IPS-NIHi7 (cell line): ENCODE results near the gene SLC66A1.

Source experiments
- DNase-seq: peaks from one replicate; pipeline ENCODE4 v3.0.0; 2012; ENCODE audit warnings: mixed read lengths; ENCODE audit errors: extremely low spot score

SLC66A1 gene

GRCh38 chr1:19305880-19306279, 6.2 kb upstream of the SLC66A1 start:
- no peak for DNase-seq

GRCh38 chr1:19306941-19307340, 5.2 kb upstream of the SLC66A1 start:
- no peak for DNase-seq

- no peak for DNase-seq
Observed at GRCh38 chr1:19307794-19308508, 4.2 kb upstream of the SLC66A1 start.

GRCh38 chr1:19308509-19308907, 3.6 kb upstream of the SLC66A1 start:
- DNase-seq = no peak

- no peak for DNase-seq
Observed at GRCh38 chr1:19309123-19309813, 2.9 kb upstream of the SLC66A1 start.

GRCh38 chr1:19310061-19310460, 2.1 kb upstream of the SLC66A1 start:
- no peak for DNase-seq

- no peak for DNase-seq
Observed at GRCh38 chr1:19310720-19311502, 1.2 kb upstream of the SLC66A1 start.

- peak; percentile 41 for DNase-seq
Observed at GRCh38 chr1:19311503-19311930, 609 bp upstream of the SLC66A1 start.

- no peak for DNase-seq
Observed at GRCh38 chr1:19312782-19313635, 883 bp downstream of the SLC66A1 start.

- DNase-seq = no peak
Observed at GRCh38 chr1:19313636-19313959, 1.5 kb downstream of the SLC66A1 start.

GRCh38 chr1:19313961-19314882, 2.1 kb downstream of the SLC66A1 start:
- no peak for DNase-seq

GRCh38 chr1:19315378-19316198, 3.5 kb downstream of the SLC66A1 start:
- no peak for DNase-seq

- DNase-seq = peak; percentile 72
Observed at GRCh38 chr1:19317126-19317910, 5.2 kb downstream of the SLC66A1 start.

GRCh38 chr1:19319196-19319595, 7.1 kb downstream of the SLC66A1 start:
- DNase-seq = no peak

GRCh38 chr1:19321071-19321470, 8.9 kb downstream of the SLC66A1 start:
- DNase-seq = no peak

- DNase-seq = no peak
Observed at GRCh38 chr1:19322481-19322880, 10.4 kb downstream of the SLC66A1 start.

- DNase-seq = no peak
Observed at GRCh38 chr1:19323987-19324664, 12.0 kb downstream of the SLC66A1 start.

GRCh38 chr1:19324665-19324990, 12.5 kb downstream of the SLC66A1 start:
- DNase-seq = no peak
